Upper lobe of left lung (tissue), 4 donors: ENCODE results near the gene CCDC192.

Experiments used
- EP300 ChIP-seq, 4 donors: sonication (generic); formaldehyde crosslinking; IDR thresholded peaks; one replicate each; pipeline ENCODE4 v1.5.1; 2017; ENCODE audit warnings: antibody characterized with exemption in 4 of 4, control low read depth in 2 of 4
- POLR2A ChIP-seq, 4 donors: fragments of 450-650 bp; IDR thresholded peaks; one replicate each; pipeline ENCODE4 v1.5.1; 2016 to 2017; ENCODE audit warnings: antibody characterized with exemption in 4 of 4, mild to moderate bottlenecking in 2 of 4
- POLR2AphosphoS5 ChIP-seq, 2 donors: sonication (generic); formaldehyde crosslinking; IDR thresholded peaks; one replicate each; pipeline ENCODE4 v1.5.1; 2017; ENCODE audit warnings: antibody characterized with exemption in 2 of 2
- TF ChIP-seq, protein P1 (sequence below), 6 experiments: fragments of 450-650 bp in 4 of 6; fragments of 200-600 bp in 2 of 6; sonication (generic) in 2 of 6; IDR thresholded peaks; one replicate each; pipeline ENCODE4 v1.5.1; 2016 to 2019; ENCODE audit warnings: antibody characterized with exemption in 6 of 6

DNA sequence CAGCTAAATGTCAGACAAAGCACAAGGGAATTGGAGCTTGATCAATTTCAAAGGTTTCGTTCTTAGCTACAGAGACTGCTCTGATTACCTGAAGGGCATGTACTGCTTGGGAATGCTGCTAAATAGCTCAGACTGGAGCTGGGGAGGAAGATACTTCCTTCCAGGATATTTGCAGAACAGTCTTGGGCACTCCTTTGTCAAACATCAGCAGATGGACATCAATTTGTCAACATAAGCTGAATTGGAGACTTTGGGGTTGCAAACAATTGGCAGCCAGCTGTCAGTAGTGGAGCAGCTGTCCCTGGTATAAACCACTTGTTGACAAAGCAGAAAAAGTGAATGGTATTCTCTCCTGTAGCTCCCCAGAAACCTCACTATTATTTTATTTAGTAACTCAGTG lies 182.0 kb downstream of the CCDC192 start:
- TF ChIP-seq, protein P1, sequence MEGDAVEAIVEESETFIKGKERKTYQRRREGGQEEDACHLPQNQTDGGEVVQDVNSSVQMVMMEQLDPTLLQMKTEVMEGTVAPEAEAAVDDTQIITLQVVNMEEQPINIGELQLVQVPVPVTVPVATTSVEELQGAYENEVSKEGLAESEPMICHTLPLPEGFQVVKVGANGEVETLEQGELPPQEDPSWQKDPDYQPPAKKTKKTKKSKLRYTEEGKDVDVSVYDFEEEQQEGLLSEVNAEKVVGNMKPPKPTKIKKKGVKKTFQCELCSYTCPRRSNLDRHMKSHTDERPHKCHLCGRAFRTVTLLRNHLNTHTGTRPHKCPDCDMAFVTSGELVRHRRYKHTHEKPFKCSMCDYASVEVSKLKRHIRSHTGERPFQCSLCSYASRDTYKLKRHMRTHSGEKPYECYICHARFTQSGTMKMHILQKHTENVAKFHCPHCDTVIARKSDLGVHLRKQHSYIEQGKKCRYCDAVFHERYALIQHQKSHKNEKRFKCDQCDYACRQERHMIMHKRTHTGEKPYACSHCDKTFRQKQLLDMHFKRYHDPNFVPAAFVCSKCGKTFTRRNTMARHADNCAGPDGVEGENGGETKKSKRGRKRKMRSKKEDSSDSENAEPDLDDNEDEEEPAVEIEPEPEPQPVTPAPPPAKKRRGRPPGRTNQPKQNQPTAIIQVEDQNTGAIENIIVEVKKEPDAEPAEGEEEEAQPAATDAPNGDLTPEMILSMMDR (IDR thresholded peaks at IDR 0.05): no peak
- TF ChIP-seq EP300 (IDR thresholded peaks at IDR 0.05): no peak
- TF ChIP-seq POLR2A (IDR thresholded peaks at IDR 0.05): no peak
- TF ChIP-seq POLR2AphosphoS5 (IDR thresholded peaks at IDR 0.05): no peak
